Stimulated activated CD4-positive, alpha-beta T cell treated with anti-CD3 and anti-CD28 coated beads, Interleukin-12 subunit alpha, Interleukin-12 subunit beta, amount 100 ng/mL, for 48 hours (primary cell): Measurements from ENCODE around the gene CGNL1.

Experiments
- DNase-seq, 3 donors: peaks; one replicate each; pipeline ENCODE4 v3.0.0-alpha.2; 2020; ENCODE audit warnings: low read depth in 2 of 3, low spot score in 1 of 3

CGNL1 gene

GRCh38 chr15:57544848-57545480 lies 168.7 kb downstream of the CGNL1 start:
- DNase-seq = no peak

- DNase-seq = no peak
Observed at GRCh38 chr15:57545995-57546394, 169.7 kb downstream of the CGNL1 start.

GRCh38 chr15:57547243-57547755 lies 171.0 kb downstream of the CGNL1 start:
- no peak for DNase-seq

- DNase-seq = no peak
Observed at GRCh38 chr15:57548351-57548750, 172.0 kb downstream of the CGNL1 start.

GRCh38 chr15:57548835-57549234 lies 172.5 kb downstream of the CGNL1 start:
- DNase-seq = no peak

GRCh38 chr15:57549935-57550334 lies 173.6 kb downstream of the CGNL1 start:
- no peak for DNase-seq

GRCh38 chr15:57550640-57551039 lies 174.3 kb downstream of the CGNL1 start:
- DNase-seq = no peak

- no peak for DNase-seq
Observed at GRCh38 chr15:57551715-57552677, 175.7 kb downstream of the CGNL1 start.

- no peak for DNase-seq
Observed at GRCh38 chr15:57552678-57553334, 176.5 kb downstream of the CGNL1 start.

GRCh38 chr15:57553526-57553925 lies 177.2 kb downstream of the CGNL1 start:
- DNase-seq = no peak

GRCh38 chr15:57554063-57554811 lies 177.9 kb downstream of the CGNL1 start:
- no peak for DNase-seq

GRCh38 chr15:57554812-57555179 lies 178.5 kb downstream of the CGNL1 start:
- no peak for DNase-seq

- DNase-seq = no peak
Observed at GRCh38 chr15:57555270-57555669, 179.0 kb downstream of the CGNL1 start.

- no peak for DNase-seq
Observed at GRCh38 chr15:57556040-57556439, 179.7 kb downstream of the CGNL1 start.

- no peak for DNase-seq
Observed at GRCh38 chr15:57557267-57557666, 181.0 kb downstream of the CGNL1 start.

GRCh38 chr15:57557810-57558209 lies 181.5 kb downstream of the CGNL1 start:
- no peak for DNase-seq

GRCh38 chr15:57559875-57560274 lies 183.6 kb downstream of the CGNL1 start:
- peak; percentile 56 to 78 (median 60) for DNase-seq

- peak; percentile 27 to 63 (median 53) for DNase-seq
Observed at GRCh38 chr15:57561041-57561711, 184.9 kb downstream of the CGNL1 start.

- DNase-seq = no peak
Observed at GRCh38 chr15:57562196-57562769, 186.0 kb downstream of the CGNL1 start.

GRCh38 chr15:57563416-57563815 lies 187.1 kb downstream of the CGNL1 start:
- no peak for DNase-seq
